Activated CD8-positive, alpha-beta memory T cell treated with anti-CD3 and anti-CD28 coated beads for 4 hours (primary cell): Measurements from ENCODE around the gene MGLL.

Experiments
- DNase-seq, 2 donors: peaks; one replicate each; pipeline ENCODE4 v3.0.0-alpha.2; 2020; ENCODE audit warnings: low read depth in 2 of 2

MGLL gene

DNA sequence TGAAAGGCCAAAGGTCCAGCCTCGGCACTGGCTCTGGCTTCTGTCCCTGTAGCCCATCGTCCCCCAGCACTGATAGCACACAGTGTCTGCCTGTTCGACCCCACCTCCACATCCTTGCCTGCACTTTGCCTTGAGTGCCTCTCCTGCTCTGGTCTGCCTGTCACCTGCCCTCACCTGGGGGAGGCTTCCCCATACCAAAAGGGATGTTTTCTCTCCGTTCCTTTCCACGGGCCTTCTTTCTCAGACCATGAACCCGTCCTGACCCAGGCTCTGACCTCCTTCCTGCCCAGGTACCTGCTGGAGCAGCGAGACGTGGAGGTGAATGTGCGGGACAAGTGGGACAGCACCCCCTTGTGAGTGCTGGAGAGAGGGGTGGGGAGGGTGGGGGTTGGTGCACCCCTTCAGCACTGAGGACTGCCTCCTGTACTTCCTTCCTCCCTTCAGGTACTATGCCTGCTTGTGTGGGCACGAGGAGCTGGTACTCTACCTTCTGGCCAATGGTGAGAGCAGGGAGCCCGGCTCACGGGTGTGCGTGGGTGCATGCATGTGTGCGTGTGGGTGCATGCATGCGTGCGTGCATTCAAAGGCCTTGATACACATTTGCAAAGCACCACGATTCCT lies 148.1 kb downstream of the MGLL start:
- DNase-seq, result no peak

DNA sequence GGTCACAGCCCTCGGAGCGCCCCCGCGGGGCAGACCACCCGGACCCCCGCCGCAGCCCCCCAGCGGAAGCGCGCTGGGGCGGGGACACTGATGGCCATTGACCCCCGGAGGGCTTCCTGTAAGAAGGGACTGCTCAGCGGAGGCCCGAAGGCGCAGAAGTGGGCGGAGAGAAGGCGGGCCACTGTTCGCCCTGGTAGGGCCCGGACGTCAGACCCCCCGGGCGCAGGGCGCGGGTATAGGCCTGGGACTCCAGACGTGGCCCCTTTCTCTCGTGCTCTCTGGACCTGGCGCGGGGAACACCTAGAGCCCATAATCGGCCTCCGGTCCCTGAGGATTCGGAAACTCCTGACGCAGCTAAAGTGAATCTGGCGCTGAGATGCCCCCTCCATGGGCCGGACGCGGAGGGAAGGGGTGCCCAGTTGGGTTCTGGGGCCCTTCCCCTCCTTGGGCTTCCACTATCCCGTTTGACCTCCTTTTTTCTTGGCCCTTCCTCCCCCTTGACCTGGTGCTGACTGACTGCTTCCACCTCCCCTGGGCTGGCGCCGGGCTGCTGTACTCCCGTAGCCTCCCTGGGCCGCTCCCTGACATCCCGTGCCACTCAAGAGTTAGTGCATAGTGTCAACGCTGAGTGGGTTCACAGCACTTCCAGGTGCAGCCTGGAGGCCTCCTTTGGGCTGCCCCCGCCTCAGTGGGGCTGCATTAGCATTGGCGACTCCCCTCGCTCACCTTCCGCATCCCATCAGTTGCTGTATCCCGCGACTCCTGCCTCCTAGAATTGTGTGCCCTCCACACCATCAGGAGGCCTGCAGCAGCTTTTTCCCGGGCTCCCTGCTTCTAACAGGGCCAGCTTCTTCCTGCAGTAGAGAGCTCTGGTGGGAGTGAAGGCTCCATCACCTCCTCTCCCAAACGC lies 148.9 kb downstream of the MGLL start:
- peak in 1 of 2 donors; percentile 19 for DNase-seq

DNA sequence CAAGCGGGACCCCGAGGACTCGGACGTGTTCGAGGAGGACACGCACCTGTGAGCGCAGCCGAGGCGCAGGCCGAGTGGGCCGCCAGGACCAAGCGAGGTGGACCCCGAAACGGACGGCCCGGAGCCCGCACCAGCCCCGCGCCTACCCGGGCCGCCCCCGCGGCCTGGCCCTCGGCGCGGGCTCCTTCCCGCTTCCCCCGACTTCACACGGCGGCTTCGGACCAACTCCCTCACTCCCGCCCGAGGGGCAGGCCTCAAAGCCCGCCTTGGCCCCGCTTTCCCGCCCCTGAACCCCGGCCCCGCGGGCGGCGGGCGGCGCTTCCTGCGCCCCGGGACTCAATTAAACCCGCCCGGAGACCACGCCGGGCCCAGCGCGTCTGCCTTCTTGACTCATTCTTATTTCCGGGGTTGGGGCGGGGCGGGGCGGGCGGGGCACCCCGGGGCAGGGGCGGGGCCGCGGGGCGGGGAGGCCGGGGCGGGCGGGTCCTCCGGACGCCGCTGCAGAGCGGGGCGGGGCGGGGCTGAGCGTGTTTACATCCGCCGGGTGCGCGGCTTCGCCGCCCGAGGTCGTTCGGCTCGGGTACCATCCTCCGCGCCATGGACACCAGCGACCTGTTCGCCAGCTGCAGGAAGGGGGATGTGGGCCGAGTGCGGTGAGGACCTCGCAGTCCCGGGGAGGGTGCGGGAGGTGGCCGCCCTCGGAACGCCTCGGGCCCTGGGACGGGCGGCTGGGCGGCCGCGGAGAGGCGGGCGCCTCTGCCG lies 149.7 kb downstream of the MGLL start, which contains the start of gene ABTB1:
ABTB1 (plus strand) TSS at position 524 of the 762 bp plus-strand sequence; CDS start at position 598, 74 bp downstream.
- DNase-seq, result peak; percentile 68 to 72

DNA sequence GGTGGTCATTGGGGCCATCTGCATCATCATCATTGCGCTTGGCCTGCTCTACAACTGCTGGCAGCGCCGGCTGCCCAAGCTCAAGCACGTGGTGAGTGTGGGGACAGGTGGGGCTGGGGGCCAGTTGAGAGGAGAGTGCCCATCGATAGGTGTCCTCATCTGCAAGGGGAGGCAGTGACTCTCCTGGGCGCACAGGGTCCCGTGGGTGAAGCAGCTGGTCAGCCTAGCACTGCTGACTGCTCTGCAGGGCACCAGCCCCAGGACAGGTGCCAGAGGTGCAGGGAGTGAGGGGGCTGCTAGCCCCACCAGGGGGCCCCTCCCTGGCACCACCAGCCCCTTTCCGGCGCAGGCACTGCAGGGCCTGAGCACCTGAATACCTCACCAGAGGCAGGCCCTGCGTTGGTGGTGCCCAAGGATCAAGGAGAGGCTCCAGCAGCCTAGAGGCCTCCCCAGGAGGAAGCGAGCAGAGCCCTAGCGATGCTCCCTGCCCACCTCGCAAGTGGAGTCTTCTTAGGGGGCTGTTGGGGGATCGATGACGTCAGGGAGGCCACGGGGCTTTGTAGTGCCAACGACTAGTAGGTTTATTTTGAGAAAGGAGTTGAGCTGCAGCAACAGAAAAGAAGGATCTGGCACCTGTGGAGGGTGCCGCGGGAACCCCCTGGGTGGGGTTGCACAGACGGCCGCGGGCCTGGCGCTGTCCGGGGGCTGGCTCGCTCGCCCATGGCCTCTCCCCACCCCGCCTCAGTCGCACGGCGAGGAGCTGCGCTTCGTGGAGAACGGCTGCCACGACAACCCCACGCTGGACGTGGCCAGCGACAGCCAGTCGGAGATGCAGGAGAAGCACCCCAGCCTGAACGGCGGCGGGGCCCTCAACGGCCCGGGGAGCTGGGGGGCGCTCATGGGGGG lies 150.5 kb downstream of the MGLL start:
- DNase-seq, result no peak

DNA sequence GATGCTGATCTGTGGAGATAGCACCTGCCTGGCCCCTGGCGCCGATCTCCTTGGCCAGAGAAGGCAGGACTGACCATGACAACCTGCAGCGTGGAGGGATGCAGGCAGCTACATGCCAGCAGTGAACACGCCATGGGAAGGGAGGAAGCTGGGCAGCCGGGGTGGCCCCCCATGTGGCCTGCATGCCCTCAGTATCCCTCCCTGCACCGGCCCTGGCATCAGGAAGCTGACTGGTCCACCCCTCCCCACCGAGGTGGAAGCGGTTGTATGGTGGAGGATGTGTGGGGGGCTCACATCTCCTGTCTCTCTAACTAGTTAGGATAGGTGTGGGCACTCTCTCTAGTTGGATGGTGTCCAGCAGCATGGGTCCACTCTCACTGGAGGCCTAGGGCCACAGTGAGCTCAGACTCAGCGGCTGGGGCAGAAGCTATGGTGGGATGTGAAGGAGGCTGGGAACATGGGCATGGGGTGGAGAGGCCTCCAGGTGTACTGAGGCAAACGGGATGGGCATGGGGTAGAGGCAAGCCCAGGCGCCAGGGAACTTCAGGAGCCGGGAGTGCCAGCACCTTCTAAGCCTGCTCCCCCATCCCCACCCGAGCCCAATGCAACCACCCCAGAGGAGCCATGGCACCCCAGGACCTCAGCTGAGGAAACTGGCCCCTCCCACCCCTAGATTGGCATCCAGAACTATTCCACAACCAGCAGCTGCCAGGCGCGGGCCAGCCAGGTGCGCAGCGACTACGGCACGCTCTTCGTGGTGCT lies 151.4 kb downstream of the MGLL start:
- no peak for DNase-seq

DNA sequence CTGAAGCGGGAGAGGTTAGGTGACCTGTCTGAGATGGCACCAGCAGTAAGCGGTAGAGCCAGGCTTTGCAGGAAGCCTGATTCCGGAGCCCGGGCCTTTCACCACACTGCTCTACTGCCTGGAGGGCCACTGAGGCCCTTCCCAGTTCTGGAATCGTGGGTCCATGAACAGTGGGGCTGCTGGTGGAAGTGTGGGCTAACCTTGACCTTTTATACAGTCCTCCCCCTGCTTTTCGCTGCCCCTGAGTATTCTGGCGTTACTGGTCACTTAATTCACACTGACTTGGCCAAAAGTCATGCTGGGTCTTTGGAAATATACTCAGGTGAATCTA lies 152.1 kb downstream of the MGLL start:
- DNase-seq, result no peak

DNA sequence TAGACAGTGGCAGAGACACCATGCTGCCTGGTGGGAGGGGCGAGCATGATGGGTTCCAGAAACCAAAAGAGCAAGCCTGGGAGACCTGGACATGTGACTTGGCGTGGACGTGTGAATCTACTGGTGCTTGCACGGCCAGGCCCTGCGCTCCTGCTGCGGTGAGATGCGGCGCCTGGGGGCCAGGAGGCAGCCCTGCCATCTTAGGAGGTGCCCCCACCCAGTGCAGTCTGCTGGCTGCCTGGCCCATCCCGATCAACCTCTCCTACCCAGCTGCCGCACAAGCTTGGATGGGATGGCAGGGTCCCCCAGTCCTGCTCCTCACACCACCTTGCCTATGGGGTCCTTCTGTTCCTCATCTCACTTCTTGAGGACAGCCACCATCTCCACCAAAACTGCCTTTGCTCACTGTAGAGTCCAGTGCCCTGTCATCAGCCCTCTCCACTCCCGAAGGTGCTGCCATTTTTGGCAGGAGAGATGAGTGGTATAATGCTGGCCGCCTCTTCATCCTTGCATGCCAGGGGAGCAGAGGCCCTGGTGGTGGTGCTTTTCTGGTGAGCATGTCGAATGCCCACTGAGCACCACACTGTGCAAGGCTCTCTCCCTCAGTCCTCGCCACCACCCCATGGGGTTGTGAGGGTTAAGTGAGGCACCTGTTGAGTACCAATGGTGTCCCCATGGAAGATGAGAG lies 152.6 kb downstream of the MGLL start:
- no peak for DNase-seq

DNA sequence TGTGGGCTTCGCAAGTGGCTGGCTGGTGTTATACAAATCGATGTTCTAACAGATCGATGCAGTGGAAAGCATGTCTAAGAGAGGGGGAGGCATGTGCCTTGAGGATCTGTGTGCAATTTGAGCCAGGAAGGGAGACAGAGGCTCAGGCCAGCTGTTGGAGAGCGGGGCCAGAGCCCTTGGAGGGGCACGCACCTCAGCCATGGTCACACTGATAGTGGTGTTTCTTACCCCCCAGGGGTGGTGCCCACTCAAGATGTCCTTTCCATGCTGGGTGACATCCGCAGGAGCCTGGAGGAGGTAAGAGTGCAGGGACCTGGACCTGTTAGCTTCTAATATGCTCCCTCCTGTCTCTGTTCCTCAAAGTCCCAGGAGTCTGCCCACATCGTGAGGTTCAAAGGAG lies 153.4 kb downstream of the MGLL start:
- no peak for DNase-seq

DNA sequence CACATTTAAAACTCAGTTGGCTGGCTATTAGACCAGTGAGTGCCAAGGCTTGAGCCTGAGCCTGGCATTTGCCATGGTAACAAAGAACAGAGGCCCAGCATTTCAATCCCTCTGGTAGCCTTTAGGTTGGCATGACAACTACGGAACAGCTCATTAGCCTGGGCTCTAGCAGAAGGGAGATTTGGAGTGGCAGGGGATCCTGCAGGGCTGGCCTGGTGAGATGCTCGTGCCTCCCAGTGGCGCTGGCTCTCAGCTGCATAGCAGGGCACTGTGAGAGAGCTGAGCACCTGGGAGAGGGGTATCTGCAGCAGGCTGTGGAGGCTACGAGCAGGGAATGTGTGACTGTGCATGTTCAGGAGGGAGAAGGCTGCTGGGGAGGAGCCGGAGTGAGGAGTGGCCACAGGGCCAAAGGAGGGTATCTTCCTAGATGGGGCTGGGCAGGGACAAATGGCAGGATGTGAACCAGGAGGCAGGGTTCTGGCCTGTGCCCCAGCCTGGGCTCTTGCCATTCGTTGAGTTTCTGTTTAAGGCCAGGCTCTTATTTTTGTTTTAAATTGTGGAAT lies 155.1 kb downstream of the MGLL start:
- DNase-seq, result no peak

DNA sequence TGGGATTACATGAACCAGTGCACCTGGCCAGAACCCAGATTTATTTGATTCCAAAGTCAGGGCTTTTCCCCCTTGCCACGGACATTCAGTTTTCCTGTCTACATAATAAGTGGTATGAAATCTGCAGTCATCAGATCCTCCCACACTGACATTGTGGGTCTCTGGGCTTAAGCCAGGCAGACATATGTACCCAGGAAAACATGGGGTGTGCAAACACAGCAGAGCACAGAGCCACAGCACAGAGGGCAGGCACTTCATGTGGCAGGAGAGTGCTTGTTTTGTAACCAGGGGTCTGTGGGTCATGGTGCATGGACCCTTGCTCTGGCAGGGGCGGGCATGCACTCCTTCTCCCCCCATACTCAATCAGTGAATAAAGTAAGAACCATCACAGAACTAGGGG lies 155.6 kb downstream of the MGLL start:
- no peak for DNase-seq

DNA sequence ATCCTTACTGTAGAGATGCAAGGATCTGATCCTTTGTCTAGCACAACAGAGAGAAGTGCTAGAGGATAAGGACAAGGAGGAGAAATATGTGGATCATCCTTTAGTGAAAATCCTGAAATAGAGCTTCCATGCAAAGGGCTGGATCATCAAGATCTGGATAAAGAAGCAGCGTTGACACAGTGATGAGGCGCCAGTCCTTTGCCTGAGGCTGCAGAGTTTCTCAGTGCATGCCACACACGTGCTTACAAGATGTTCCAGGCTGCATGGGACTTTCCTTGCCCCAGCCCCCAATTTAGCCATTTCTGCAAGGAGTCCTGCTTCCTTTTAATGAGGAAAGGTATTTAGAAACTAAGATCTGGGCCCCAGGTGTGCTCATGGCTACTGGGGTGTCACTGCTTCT lies 156.7 kb downstream of the MGLL start:
- DNase-seq, result no peak

DNA sequence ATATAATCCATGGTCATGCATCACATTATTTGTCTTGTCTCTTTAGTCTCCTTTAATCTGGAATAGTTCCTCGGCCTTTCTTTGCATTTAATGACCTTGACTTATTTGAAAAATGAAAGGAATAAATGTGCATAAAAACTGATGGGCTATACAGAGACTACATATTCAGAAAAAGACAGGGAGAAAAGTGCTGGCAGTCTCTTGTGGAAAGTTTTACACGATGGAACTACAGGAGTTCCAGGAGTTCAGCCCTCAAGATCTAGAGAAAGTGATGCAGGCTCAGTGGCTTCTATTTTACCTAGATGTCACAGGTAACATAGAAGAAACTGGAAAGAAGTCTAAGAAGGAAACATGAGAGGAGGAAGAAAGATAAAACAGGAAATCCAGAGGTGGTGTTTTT lies 157.2 kb downstream of the MGLL start:
- no peak for DNase-seq

DNA sequence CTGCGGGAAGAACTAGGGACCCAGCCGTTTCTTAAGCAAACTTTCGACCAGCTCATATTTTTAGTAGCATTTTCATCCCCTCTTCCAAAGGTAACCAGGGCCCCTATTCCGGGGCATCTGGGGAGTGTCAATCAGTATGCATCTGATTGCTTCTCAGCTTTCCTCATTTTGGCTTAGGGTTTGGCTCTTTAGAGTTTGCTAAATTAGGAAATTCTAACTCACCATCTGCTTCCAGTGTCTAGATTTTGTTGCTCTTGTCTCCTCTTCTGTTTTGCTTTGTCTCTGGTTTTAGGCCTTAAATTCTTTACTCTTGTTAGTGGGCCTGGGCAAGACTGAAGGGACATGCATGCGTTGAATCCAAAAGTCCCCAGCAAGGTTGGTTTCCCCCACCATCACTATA lies 159.2 kb downstream of the MGLL start:
- DNase-seq, result no peak

DNA sequence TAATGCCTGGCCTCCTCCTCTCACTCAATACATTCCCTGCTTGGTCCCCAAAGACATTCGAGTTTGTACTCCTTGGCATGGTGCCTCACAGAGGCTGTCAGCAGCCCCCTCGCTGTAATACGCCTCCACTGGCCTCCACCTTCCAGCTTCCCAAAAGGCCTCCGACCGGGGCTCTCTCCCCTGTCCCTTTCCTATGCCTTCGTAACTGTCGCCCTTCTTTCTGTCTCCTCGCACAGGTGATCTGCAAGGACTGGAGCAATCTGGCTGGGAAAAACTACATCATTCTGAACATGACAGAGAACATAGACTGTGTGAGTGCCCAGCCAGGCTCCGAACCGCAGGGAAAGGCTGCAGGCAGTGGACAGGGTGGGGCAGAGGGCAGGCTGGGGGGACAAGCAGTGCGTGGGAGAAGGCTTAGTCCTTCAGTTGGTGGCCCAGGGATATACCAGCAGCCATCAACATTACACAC lies 160.3 kb downstream of the MGLL start:
- no peak for DNase-seq

DNA sequence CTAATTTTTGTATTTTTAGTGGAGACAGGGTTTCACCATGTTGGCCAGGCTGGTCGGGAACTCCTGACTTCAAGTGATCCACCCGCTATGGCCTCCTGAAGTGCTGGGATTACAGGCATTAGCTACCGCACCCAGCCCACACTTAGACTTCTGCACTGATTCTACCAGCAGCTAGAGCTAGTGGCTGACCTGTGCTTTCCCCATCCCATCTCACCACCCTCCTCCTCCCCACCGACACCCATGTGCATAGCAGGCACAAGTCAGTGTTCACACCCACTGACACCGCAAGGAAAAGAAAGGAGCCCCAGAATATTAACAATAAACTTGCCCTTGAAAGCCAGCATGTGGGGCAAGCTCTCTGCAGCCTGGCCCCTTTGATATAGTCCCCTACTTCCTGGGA lies 160.7 kb downstream of the MGLL start:
- no peak for DNase-seq

DNA sequence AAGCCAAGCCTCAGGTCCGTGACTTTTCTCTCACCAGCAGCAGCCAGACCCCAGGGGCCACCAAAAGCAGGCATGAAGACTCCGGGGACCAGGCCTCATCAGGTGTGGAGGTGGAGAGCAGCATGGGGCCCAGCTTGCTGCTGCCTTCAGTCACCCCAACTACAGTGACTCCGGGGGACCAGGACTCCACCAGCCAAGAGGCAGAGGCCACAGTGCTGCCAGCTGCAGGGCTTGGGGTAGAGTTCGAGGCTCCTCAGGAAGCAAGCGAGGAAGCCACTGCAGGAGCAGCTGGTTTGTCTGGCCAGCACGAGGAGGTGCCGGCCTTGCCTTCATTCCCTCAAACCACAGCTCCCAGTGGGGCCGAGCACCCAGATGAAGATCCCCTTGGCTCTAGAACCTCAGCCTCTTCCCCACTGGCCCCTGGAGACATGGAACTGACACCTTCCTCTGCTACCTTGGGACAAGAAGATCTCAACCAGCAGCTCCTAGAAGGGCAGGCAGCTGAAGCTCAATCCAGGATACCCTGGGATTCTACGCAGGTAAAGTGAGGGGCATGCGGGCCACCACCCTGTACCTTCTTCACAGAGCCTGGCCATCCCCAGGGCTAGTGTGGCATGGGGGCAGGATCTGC lies 161.6 kb downstream of the MGLL start:
- DNase-seq, result no peak

DNA sequence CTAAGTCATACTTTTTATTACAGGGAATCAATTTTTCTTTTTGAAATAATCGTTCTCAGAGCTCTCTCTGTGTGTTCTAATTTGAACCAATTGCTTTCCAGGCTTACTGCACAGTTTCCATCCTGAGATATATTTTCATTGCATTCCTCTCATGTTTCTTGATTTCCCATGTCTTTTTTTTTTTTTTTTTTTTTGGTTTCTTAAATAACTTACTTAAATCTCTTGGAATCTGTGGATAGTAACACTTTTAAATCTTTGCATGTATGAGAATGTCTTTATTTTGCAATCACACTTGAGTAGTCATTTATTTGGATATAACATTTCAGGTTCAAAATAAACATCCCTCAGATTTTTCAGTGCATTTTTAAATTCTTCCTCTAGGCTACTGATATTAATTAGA lies 164.1 kb downstream of the MGLL start:
- no peak for DNase-seq

DNA sequence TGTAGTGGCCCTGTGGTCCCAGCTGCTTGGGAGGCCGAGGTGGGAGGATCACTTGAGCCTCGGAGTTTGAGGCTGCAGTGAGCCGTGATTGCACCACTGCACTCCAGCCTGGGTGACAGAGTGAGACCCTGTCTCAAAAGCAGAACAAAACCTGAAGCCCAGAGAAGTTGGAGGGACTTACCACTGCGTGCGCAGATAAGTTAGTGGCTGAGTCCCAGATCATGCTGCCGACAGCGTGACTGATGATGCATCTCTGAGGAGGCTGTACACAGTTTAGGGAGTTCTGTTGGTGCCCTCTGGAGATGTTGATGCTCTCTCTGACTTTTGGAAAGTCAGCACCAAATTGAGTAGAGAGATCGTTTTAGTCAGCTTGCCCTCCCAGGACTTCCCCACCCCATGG lies 165.4 kb downstream of the MGLL start:
- no peak for DNase-seq

DNA sequence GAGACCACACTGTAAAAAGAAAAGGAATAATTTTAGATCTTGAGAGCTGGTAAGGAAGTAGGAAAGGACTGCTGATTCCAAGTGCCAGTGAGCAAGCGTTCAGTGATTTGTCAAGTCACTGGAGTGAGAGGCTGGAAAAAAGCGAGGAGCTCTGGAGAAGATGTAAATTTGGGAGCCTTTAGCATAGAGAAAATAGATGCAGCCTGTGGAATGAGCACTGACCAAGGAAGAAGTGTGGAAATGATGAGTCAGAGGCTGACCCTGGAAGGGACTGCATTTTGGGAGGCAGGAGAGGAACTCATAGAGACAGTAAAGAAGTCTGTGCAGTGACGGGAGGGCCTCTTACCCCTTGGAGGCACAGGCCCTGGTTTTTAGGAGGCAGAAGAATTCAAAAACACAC lies 166.7 kb downstream of the MGLL start:
- DNase-seq, result no peak
